GM19193 (cell line): Measurements from ENCODE around the gene MSRB1.

ENCODE experiments used
- POLR2A ChIP-seq: IDR thresholded peaks from 4 replicates; pipeline ENCODE4 v1.6.1; 2011; ENCODE audit not compliant: insufficient read depth, insufficient read length; ENCODE audit errors: extremely low read depth

Gene MSRB1

DNA sequence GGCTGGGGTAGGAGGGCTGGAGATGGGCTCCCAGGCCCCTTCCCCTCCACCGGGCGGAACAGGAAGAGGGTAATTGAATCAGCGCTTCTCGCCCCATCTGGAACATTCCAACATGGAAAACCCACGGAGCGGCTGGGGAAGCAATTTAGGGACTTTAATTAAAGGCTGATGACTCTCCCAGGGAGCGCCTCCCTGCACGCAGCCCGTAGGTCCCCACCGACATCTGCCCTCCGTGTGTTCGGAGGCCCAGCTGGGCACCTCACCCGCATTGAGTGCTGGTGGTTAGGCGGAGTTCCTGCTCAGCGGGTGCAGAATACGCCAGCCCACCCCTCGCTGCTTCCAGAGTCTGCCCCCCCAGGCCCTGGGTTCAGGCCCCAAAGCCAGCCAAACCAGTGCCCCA lies 34.8 kb downstream of the MSRB1 start:
- TF ChIP-seq POLR2A: no peak

DNA sequence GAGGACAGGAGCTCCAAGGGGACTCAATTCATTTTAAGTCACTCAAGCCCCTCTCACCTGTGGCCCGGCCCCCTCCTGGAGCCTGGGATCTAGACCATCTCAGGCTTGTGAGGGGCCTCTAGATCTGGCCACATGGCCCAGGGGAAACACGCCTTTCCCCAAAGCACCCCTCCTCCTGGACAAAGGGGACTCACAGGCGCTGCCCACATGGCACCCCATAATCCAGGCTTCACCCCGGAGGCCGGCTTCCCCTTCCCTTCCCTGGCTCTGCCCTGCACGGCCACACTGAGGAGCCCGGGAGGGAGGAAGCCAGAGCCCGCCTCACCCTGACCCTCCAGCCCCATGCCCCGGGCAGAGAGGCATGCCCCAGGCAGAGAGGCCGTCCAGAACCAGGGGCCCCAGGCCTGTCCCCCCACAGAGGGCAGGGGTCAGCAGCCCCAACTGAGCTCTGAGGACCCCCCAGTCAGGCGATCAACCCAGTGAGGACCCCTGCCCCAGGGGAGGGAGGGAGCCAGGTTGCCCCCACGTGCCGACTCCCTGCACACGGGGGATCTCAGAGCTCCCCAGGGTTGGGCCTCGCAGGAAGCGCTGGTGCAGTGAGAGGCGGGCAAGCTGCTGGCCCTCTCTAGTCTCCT lies 35.7 kb downstream of the MSRB1 start:
- no peak for TF ChIP-seq POLR2A

DNA sequence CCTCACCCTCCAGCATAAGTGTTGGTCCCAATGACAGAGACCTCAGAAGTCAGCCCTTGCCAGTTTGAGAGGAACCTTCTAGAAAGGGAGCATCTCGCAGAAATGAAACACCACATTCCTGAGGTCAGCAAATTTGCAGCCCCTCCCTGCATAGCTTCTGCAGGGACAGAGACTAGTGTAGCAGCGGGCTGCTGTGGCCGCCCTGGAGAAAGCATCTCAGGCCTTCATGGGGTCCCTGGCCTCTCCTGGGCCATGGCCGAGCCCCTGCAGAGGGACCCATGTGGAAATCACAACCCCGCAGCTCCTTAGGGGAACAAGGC lies 36.2 kb downstream of the MSRB1 start:
- no peak for TF ChIP-seq POLR2A

DNA sequence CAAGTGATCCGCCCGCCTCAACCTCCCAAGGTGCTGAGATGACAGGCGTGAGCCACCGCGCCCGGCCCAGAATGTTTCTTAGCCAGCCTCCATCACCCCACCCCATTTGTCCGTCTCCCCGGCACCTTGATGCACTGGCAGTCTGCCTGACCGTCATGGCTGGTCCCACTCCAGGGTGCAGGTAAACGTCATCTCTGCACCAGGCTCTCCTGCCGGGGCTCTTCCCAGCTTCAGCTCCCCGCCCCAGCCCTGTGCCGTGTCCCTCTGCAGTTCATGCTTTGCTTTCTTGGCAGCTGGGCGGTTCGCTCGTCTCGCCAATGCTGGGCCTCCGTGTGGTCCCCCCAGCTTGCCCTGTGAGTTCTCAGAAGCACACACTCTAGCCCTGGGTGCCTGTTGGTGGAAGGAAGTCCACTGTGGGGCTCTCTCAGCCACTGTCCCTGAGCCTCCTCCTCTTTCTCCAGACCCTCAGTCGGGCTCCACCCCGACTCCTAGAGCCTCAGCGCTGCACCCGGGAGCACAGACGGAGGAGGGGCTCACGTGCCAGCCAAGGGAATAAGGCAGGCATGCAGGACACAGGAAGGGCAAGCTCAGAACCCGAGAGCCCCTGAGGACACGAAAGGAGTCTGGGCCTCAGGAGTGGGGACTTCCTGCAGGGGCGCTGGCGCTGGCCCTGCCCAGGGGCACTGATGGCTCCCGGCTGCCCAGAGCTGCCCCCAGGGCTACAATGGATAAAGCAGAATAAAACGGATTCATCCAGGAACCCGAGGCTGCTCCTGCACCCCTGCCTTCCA lies 36.7 kb downstream of the MSRB1 start:
- TF ChIP-seq POLR2A: no peak

DNA sequence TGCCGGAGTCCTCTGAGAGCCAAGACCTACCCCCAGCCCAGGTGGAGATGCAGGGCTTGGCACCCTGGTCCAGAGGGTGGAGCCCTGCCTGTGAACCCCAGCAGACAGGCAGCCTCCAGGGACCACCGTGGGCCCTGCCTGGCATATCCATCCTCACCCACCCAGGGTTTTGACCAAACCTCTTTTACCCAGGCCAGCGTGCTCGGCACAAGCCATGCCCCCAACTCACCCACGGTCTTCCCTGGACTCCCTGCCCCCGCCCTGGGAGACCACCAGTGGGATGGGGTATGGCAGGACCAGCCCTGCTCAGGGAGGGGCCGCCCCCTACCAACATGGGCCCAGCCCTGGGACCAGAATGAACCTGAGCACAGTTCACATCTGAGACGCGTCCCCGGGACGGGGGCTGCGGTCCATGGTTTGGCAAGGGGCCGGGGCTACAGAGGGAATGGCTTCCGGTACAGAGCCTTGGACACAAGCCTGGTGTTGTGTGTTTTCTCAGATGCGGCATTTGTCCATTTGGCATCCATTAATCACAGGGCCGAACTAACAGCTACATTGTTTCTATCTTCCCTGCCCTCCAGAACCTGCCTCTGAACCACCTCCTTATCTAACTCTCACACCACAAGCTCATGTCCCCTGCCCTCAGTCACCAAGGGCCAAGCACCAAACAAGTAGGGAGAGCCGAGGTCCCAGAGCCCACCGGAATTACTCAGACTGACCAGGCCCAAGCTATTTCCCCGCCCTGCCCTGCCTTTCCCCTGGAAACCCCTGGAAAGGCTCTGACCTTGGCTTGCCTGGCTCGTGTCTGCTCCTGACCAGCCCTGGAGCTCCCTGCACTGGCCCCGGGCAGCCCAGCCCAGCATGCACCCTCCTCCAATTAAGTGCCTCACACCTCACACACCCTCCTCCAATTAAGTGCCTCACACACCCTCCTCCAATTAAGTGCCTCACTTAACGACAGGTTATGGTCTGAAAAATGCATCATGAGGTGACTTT lies 38.9 kb downstream of the MSRB1 start:
- no peak for TF ChIP-seq POLR2A

DNA sequence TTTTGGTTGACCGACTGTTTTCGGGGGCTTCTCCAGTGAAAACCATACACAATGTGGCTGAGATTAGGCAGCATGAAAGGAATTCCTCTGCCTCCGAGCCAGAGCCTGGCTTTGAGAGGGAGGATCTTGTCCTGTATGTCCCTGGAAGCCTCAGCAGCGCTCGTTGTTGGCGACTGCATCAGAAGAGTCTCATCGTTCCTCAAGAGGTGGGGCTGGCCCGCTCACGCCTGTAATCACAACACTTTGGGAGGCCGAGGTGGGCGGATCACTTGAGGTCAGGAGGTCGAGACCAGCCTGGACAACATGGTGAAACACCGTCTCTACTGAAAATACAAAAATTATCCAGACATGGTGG lies 39.8 kb downstream of the MSRB1 start:
- no peak for TF ChIP-seq POLR2A

DNA sequence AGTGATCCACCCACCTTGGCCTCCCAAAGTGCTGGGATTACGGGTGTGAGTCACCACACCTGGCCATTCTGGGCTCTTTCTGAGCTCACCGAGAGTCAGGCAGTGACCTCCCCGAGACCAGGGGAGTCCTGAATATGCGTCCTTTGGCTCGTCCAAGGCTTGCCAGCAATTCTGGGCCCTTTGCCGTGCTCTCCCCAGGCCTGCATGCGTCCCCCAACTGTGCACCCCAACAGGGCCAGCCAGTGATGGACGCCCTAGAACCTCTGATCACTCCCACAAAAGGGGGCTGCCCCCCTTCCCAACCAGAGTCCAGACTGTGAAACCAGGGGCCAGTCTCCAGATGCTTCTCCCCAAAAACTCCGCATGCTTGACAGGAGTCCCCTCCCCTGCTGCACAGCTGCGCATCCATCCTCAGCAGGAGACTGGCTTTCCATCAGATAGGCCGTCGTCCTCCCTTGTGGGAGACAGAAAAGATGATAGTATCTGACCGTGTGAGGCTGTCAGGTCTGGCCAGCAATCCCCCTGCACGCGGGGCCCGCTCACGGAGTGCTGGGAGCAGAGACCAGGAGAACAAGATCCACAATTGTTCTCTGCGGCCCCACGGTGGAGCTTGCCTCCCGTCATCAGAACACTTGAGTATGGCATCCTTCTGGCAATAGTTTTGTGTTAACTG lies 40.3 kb downstream of the MSRB1 start:
- no peak for TF ChIP-seq POLR2A

DNA sequence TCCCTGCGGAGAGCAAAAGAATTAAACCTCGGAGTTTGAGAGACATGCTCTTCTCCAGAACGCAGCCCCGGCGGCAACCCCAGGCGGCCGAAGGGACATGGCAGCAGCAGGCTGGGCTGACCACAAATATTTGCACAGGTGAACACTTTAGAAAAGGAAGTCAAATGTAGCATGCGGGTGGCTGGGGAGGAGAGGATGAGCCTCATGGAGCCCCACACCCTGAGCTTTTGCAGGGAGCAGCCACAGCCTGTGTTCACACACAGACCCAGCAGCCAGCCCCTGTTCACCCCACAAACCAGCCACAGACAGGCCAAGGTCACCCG lies 42.6 kb downstream of the MSRB1 start:
- no peak for TF ChIP-seq POLR2A

DNA sequence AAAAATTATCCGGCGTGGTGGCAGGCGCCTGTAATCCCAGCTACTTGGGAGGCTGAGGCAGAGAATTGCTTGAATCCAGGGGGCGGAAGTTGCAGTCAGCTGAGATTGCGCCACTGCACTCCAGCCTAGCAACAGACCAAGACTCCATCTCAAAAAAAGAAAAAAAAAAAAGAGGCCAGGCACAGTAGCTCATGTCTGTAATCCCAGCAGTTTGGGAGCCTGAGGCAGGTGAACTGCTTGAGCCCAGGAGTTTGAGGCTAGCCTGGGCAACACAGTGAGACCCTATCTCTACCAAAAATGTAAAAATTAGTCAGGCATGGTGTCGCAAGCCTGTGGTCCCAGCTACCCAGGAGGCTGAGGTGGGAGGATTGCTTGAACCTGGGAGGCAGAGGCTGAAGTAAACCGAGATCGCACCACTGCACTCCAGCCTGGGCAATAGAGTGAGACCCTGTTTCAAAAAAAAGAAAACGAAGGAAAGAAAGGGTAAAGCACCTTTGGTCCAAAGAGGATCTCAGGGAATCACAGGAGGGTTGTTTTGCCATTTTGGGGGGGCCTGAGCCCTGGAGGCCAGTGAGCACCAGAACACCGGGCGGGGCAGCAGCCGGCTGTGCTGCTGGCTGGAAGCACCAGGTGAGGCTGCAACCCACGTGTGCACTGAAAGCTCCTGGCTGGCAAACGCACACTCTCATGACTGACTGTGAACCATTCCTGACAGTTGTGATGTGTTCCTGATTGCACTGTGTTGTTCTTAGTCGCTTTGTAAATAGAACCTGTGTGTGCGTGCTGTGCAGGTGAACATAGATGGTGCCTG lies 43.2 kb downstream of the MSRB1 start:
- no peak for TF ChIP-seq POLR2A

DNA sequence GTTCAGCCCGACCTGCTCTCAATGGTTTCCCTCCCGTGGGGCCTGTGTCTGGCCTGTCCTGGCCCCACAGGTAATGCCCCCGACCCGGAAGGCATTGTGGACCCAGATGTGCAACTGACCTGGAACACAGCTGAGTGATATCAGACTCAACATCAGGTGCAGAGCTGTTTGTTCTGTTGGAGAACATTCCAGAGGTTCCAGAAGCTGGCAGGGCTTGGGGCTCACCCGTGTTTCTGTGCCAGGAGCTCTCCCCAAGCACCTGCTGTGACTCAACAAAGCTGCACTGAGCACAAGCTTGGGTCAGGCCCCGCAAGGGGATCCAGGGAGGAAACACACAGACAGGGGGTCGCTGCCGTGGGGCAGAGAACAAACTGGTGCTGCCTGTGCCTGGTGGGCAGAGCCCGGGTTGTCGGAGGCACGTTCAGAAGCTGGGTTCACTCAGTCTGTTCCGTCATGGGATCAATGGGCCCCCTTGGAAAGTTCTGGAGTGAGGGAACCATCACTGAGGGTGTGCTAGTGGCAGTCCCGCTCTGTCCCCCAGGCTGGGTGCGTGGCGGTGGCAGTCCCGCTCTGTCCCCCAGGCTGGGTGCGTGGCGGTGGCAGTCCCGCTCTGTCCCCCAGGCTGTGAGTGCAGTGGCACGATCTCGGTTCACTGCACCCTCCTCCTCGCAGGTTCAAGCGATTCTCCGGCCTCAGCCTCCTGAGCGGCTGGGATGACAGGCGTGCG lies 46.9 kb downstream of the MSRB1 start:
- TF ChIP-seq POLR2A: no peak

DNA sequence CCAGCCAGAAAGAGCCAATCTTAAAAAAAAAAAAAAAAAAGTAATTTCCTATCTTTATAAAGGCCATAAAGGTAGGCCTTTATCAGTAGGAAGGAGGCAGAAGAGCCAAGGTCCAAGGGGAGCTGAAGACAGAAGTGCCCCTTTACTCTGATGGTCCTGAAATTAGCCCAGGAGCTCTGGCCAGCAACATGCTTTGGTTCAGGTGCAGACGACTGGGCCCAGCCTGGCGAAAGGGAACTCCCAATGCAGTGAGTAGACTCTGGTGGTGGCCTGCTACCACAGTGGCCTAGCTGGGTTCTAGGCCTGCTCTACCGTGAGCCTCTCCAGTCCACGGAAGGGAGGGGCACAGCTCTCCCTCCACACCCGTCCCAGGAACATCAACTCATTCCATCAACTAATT lies 47.9 kb downstream of the MSRB1 start:
- no peak for TF ChIP-seq POLR2A

DNA sequence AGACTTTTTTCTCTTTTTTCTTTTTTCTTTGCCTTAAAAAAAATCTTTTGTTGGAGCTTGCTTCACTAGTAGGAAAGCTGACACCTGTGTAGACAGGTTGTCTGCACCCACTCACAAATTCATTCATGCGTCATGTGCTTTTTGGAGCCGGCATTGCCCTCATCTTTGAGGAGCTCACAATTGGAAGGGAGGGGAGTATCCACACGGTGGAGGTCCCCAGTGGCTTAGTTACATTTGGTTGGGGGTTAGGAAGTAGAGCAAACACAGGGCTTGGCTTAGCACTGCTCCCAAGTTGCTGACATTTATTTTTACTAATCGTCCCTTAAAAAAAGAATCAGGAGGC lies 52.3 kb downstream of the MSRB1 start:
- TF ChIP-seq POLR2A: no peak

DNA sequence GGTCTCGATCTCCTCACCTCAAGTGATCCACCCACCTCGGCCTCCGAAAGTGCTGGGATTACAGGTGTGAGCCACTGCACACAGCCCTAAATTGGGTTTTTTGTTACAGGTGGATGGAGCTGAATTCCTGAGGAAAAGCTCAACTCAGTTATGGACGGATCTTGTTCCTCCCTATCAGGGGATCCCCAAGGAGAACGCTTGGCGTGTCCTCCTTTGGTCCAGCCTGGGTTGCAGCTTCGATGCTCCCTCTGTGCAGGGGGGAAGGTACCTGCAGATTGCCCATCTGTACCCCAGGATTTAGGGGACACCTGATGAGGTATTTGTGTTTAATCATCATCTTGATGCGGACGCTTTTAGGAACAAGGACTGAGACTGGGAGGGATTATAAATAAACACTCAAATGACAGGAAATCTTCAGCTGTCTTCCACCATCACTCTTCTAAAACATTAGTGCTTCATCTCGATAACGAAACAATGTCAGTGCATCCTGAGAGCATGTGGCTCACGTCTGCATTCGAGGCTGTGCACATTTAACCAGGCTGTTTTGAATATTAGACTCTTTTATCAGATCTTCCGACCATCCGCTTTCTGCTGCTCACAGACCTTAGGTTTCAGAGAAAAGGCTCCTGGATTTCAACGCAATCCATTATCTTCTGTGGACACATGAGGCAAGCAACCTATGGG lies 52.8 kb downstream of the MSRB1 start:
- TF ChIP-seq POLR2A: no peak
